ENCODE data around the gene LRTM1.

- no peak for TF ChIP-seq POLR2A (IDR thresholded peaks at IDR 0.05)
- TF ChIP-seq, protein P1, sequence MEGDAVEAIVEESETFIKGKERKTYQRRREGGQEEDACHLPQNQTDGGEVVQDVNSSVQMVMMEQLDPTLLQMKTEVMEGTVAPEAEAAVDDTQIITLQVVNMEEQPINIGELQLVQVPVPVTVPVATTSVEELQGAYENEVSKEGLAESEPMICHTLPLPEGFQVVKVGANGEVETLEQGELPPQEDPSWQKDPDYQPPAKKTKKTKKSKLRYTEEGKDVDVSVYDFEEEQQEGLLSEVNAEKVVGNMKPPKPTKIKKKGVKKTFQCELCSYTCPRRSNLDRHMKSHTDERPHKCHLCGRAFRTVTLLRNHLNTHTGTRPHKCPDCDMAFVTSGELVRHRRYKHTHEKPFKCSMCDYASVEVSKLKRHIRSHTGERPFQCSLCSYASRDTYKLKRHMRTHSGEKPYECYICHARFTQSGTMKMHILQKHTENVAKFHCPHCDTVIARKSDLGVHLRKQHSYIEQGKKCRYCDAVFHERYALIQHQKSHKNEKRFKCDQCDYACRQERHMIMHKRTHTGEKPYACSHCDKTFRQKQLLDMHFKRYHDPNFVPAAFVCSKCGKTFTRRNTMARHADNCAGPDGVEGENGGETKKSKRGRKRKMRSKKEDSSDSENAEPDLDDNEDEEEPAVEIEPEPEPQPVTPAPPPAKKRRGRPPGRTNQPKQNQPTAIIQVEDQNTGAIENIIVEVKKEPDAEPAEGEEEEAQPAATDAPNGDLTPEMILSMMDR (IDR thresholded peaks at IDR 0.05) = no peak
Measured at GRCh38 chr3:54892168-54892567, 35.7 kb downstream of the LRTM1 start.
